ENCODE results near the gene FAM135A. TPM values are rescaled to one million over a fixed set of nuclear protein-coding genes. Genes with fewer than 3 reads are reported as not detected.

FAM135A gene
- total and polyA plus RNA-seq, 10 of the 15 experiments (the other 5 are each of a cell fraction or from before 2014, with no cell fraction given), result 3.9 to 24.5 (median 13.7) TPM

- TF ChIP-seq PBX3 (IDR thresholded peaks at IDR 0.05; ENCODE audit: insufficient replicate concordance, low read depth, low read length) (no peak), CUX1 (IDR thresholded peaks at IDR 0.05; ENCODE audit: insufficient replicate concordance, low read depth, low read length) (no peak), NR2F1 (conservative IDR thresholded peaks at IDR 0.05) (peak; percentile 76), CBX3 (IDR thresholded peaks at IDR 0.05; ENCODE audit: borderline replicate concordance, low read depth) (no peak), SREBF2 (IDR thresholded peaks at IDR 0.05; ENCODE audit: low read length) (no peak), BACH1 (IDR thresholded peaks at IDR 0.05; ENCODE audit: borderline replicate concordance) (peak; percentile 56; the same call in 1 of the 2 replicates), POU2F2 (IDR thresholded peaks at IDR 0.05; ENCODE audit: borderline replicate concordance, low read depth, low read length) (peak; percentile 82; the same call in 2 of the 3 replicates), LARP7 (IDR thresholded peaks at IDR 0.05) (peak; percentile 94), ZSCAN29 (IDR thresholded peaks at IDR 0.05) (no peak), PAX5 (IDR thresholded peaks at IDR 0.05; ENCODE audit: borderline replicate concordance, low read depth, low read length) (no peak), STAT3 (IDR thresholded peaks at IDR 0.05; ENCODE audit: low read depth, low read length) (no peak), MEF2B (IDR thresholded peaks at IDR 0.05; ENCODE audit: partially characterized antibody, poor library complexity, severe bottlenecking) (peak; percentile 80), MEF2A (IDR thresholded peaks at IDR 0.05; ENCODE audit: insufficient read depth, low read depth, low read length) (0 out of 2 replicates have a peak, but pooled peaks have one; percentile 57), MTA3 (IDR thresholded peaks at IDR 0.05; ENCODE audit: borderline replicate concordance, low read length) (no peak), TARDBP (IDR thresholded peaks at IDR 0.05; ENCODE audit: borderline replicate concordance) (no peak), NRF1 (conservative IDR thresholded peaks at IDR 0.05; ENCODE audit: low read depth, low read length) (peak; percentile 23; the same call in 1 of the 2 replicates), BHLHE40 (IDR thresholded peaks at IDR 0.05; ENCODE audit: borderline replicate concordance in 1 of 2, low read depth in 2 of 2, low read length in 1 of 2) (no peak; a peak in 1 of 4 replicates)
- TF ChIP-seq, protein P1, sequence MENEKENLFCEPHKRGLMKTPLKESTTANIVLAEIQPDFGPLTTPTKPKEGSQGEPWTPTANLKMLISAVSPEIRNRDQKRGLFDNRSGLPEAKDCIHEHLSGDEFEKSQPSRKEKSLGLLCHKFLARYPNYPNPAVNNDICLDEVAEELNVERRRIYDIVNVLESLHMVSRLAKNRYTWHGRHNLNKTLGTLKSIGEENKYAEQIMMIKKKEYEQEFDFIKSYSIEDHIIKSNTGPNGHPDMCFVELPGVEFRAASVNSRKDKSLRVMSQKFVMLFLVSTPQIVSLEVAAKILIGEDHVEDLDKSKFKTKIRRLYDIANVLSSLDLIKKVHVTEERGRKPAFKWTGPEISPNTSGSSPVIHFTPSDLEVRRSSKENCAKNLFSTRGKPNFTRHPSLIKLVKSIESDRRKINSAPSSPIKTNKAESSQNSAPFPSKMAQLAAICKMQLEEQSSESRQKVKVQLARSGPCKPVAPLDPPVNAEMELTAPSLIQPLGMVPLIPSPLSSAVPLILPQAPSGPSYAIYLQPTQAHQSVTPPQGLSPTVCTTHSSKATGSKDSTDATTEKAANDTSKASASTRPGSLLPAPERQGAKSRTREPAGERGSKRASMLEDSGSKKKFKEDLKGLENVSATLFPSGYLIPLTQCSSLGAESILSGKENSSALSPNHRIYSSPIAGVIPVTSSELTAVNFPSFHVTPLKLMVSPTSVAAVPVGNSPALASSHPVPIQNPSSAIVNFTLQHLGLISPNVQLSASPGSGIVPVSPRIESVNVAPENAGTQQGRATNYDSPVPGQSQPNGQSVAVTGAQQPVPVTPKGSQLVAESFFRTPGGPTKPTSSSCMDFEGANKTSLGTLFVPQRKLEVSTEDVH (IDR thresholded peaks at IDR 0.05; ENCODE audit: low read depth, partially characterized antibody), result no peak
- TF ChIP-seq, protein P2, sequence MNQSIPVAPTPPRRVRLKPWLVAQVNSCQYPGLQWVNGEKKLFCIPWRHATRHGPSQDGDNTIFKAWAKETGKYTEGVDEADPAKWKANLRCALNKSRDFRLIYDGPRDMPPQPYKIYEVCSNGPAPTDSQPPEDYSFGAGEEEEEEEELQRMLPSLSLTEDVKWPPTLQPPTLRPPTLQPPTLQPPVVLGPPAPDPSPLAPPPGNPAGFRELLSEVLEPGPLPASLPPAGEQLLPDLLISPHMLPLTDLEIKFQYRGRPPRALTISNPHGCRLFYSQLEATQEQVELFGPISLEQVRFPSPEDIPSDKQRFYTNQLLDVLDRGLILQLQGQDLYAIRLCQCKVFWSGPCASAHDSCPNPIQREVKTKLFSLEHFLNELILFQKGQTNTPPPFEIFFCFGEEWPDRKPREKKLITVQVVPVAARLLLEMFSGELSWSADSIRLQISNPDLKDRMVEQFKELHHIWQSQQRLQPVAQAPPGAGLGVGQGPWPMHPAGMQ (IDR thresholded peaks at IDR 0.05; ENCODE audit: borderline replicate concordance), result peak; percentile 80
Observed at GRCh38 chr6:70413114-70413991, at the start of gene FAM135A (continued).

Data from GM12878 (cell line).